ENCODE results near the gene TTC39B.

DNA sequence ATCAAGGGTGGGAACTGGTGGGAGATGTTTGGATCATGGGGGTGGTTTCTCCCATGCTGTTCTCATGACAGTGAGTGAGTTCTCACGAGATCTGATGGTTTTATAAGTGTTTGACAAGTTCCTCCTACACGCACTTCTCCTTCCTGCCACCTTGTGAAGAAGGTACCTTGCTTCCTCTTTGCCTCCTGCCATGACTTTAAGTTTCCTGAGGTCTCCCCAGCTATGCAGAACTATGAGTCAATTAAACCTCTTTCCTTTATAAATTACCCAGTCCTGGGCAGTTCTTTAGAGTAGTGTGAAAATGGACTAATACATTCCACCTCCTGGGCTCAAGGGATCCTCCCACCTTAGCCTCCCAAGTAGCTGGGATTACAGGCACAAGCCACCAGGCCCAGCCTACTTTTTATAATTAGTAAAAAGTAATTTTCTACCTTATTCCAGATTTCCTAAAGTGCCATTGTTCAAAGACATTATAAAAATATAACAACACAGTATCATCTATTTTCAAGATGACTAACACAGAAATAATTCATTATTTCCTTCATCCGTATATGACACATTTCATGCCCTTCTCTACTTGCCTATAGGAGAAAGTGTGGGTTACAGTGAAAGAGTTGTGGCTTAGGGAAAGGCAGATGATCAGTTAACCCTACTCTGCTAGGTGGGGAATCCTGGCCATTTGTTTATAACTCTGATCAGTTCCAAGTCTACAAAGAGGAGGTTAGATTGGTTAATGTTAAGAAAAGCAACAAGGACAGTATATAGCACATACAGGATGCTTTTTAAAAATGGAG lies 99.9 kb downstream of the TTC39B start:
- no peak for TF ChIP-seq POLR2A (IDR thresholded peaks at IDR 0.05)
- TF ChIP-seq, protein P1, sequence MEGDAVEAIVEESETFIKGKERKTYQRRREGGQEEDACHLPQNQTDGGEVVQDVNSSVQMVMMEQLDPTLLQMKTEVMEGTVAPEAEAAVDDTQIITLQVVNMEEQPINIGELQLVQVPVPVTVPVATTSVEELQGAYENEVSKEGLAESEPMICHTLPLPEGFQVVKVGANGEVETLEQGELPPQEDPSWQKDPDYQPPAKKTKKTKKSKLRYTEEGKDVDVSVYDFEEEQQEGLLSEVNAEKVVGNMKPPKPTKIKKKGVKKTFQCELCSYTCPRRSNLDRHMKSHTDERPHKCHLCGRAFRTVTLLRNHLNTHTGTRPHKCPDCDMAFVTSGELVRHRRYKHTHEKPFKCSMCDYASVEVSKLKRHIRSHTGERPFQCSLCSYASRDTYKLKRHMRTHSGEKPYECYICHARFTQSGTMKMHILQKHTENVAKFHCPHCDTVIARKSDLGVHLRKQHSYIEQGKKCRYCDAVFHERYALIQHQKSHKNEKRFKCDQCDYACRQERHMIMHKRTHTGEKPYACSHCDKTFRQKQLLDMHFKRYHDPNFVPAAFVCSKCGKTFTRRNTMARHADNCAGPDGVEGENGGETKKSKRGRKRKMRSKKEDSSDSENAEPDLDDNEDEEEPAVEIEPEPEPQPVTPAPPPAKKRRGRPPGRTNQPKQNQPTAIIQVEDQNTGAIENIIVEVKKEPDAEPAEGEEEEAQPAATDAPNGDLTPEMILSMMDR (IDR thresholded peaks at IDR 0.05), result no peak
